22Rv1 (cell line): ENCODE results near the gene LRRK1.

Experiments used
- CTCF ChIP-seq: fragments of 450-650 bp; IDR thresholded peaks from 2 replicates; pipeline ENCODE4 v1.5.1; 2017; ENCODE audit warnings: mild to moderate bottlenecking
- ZFX ChIP-seq: fragments of 450-650 bp; IDR thresholded peaks from 2 replicates; pipeline ENCODE4 v1.6.1; 2017; ENCODE audit warnings: antibody characterized with exemption, borderline replicate concordance

GRCh38 chr15:100987143-100987542 is 68.0 kb downstream of the LRRK1 start:
- TF ChIP-seq CTCF (no peak), ZFX (no peak)
